ENCODE results near the gene VSIG2.
A peak's percentile ranks its signal among the peaks of the same experiment; 100 is the strongest.

VSIG2 gene

DNA sequence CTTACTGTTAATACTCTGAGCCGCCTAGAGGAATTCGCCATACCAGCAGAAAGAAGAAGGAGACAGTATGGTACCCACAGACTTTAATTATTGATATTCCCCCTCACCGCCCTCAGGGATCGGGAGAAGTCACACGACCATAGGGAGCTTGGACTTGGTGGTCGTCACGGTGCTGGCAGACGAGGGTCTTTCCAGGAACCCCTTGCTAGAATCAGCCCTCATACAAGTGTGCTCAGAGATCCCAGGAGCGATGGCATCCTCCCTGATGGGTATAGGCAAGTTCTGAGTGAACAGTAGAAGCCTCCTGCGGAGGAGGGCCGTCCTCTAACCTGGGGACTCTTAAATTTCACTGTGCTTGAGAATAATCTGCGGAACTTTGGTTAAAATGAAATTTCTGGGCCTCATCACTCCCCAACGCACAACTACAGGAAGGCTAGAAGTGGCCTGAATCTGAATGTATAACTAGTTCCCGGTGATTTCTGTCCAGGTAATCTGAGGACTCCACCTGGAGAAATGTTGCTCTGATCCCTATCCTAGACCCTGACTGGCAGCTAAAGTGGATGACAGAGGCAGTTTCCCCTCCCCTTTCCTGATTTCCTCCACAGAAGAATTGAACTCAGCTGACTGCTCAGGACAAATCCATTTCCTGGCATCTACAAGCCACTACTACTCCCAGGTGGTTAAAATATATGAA, 4.5 kb downstream of the VSIG2 start:
- no peak for DNase-seq

GRCh38 chr11:124746621-124747243, 5.3 kb downstream of the VSIG2 start:
- DNase-seq = peak; percentile 79

GRCh38 chr11:124745835-124746620, 6.0 kb downstream of the VSIG2 start:
- DNase-seq = peak; percentile 25

GRCh38 chr11:124745270-124745834, 6.7 kb downstream of the VSIG2 start:
- DNase-seq = no peak

- DNase-seq = no peak
These were observed 9.0 kb downstream of the VSIG2 start for GRCh38 chr11:124743050-124743449.

GRCh38 chr11:124742555-124742954, 9.5 kb downstream of the VSIG2 start:
- no peak for DNase-seq

DNA sequence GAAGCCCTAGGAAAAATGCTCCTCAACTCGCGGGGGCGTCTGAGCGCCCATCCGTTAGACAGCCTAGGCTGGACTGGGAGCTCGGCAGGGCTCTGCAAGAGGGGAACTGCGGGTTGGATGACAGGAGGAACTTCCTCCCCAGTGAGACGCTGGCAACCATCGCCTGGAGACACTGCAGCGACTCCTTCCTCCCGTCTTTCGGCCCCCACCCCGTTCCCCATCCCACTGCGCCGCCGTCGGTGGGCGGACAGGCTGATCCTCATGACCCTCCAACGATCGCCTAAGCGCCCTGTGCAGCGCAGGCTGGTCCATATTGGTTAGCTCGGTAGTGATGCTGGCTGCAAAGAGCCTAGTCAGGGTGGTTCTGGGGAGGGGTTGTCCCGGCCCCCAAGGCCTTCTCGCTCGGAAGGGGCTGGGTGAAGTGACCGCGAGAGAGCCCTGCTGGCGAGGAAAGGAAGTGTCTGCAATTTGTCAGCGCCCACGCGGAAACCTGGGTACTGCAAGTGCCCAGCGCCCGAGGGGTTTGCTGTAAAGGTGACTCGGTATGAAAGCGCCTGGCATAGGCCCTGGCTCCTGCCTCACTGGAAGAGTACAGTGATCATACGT, 11.7 kb downstream of the VSIG2 start:
- peak; percentile 61 for DNase-seq

DNA sequence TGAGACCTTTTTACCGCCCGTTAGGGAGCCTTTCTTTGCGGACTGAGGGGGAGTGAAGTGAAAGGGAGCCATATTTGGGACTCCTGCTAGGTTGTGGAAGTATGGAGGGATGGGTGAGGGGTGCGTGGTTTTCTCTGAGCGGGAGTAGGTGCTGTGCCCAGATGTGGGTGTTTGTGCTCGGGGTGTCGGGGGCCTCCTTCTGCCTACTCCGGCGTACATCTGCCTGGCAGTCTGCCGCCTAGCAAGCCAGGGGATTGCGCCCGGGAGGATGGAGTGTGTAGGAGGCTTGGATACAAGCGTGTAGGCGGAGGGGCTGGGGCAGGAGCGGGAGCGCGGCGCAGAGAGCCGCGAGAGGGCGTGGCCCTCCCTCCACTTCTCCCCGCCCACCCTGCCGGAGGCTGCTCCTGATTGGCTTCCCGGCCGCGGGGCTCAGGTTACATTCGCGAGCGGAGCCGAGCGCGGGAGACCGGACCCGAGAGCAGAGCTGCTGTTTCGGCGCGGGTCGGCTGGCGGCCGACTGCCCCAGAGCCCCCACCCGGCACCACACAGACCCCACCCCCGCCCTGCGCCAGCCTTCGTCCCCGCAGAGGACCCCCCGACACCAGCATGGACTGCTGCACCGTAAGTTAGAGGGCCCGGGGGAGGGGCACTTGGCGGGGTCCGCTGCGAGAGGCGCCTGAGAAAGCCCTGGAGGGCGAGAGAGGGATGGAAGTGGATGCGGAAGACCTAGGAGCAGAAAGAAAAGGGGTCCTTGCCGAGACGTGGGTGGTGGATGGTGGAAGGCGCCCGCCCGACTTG, 12.4 kb downstream of the VSIG2 start, which contains the start of gene NRGN:
TSS of gene NRGN (plus strand) at position 464 of the 798 bp plus-strand sequence. CDS start at position 607, 143 bp downstream.
- peak; percentile 81 for DNase-seq

DNA sequence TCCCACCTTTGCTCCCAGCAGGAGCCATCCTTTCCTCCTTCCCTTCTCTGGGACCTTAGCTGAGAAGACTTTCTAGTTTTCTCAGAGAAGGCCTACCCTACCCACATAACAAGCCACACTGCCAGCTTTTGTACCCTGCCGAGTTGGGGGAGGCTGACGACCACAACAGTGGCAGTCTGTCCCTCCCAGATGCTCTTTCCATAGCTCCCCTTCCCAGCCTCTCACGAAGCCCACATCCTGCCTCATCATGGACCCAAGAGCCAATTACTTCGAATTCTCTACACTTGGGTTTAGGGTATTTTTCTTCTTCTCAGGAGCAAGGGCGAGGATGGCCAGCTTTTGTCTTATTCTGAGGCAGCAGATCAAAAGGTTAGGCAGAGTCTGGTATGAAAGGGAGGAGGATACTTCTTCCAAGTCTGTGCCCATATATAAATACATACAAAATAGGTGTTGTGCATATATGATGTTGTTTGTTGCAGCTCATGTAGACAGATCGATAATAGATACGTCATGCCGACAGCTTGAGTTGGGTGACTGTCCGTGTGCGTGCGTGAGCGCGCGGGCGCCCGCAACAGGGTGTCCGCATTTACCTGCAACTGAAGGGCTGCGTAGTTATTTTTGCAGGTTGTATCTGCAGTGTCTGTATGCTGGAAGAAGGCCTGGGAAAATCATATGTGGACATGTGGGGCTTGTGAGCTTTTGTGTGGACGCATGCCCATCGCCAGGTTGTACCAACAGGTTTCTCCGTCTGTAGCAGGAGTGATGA, 13.2 kb downstream of the VSIG2 start:
- no peak for DNase-seq

DNA sequence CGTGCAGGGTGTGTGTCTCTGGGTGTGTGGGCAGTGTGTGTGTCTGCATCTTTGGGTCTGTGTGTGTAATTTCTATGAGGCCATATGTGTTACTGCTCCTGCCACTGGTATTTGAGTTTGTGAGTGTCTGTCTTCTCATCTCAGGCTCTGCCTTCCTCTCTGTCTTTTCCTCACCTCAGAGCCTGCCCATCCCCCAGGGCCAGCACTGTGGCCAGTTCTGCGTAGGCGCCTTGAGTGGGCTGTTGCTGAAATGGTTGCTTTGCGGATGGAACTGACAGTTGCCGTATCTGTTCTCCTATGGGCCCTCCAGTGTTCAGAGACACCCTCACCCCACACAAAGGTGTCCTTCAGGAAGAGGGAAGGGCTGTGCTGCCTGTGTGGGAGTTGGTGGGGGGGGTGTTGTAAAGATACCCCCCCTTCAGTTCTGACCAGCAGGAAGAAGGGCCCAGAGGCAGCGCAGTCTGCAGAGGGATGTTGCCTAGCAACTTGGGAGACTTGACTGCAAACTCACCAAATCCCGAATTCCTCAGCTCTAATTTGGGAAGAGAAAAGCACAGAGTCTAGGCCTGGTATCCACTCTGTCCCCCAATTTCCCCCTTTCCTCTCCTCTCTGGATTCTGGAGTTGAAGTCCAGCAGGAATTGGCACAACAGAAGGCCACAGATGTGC, 14.3 kb downstream of the VSIG2 start:
- no peak for DNase-seq

DNA sequence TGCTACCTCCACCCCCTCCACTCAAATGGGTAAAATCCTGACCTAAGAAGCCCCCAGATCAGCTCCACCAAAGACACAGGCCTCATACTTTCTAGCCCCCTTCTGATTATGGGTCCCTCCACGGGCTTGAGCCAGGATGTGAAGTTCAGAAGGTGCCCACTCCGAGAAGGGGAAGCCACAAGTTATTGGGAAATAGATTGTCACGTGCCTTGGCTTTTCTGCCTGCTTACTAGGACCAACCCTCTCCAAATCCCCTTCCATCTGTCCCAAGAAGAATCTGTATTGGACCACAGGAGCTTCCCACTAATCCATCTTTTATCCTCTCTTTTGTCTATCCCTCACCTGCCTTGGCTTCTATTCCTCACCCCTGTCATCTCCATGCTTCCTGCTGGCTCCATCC, 15.3 kb downstream of the VSIG2 start:
- no peak for DNase-seq

DNA sequence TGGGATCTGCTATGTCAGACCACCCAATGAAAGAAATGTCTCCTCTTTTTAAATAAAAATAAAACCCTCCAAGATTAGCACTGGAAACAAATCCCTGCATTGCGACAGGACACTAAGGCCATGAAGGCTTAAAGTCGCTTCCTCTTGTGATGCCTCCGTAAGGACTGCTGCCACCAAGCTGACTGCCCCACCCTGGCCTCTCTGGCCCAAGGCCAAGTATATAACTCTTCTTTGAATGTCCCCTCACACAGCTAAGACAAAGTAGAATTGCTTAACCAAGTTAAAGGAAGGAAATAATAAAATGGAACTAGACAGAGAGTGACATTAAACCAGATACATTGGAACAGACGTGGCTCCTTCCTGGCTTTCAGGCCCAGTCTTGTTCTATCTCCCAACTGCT, 19.8 kb downstream of the VSIG2 start:
- peak; percentile 44 for DNase-seq

DNA sequence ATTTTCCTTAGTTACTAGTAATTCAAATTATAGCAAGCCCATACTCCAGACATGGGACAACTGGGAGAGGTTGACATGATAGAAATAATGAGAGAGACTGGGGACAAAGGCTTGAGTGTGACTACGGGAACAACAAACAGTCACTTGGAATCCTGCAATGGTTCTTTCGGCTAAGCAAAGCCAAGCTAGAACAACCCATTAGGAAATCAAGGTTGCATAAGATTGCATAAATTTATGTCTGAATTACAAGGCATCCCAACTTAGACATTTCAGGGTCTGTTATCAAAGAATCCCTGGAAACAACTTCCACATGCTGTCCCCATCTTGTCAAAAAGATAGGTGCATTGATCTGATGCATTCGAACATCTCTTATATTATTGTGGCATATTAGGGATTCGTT, 22.5 kb downstream of the VSIG2 start:
- DNase-seq = no peak

DNA sequence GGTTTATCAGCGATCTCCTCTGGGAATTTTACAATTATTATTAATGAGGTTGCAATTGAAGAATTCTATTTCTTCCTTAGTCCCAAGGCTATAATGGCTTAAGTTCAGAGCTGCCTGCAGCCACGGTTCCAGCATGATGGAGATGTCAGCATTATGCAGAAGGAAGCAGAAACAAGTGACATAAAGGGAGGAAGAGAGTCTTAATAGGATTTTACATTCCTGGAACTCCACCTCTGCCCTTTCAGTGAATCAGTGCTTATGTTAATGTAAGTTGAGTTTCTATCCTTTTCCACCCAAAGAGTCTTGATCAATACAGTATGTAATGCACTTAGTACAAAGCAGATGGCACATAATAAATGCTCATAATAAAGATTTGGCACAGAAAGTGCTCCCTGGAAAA, 23.9 kb downstream of the VSIG2 start:
- no peak for DNase-seq

- no peak for DNase-seq
These were observed 24.6 kb downstream of the VSIG2 start for GRCh38 chr11:124727474-124727873.

GRCh38 chr11:124725719-124726105, 26.3 kb downstream of the VSIG2 start:
- no peak for DNase-seq

- DNase-seq = no peak
These were observed 26.9 kb downstream of the VSIG2 start for GRCh38 chr11:124724979-124725718.

DNA sequence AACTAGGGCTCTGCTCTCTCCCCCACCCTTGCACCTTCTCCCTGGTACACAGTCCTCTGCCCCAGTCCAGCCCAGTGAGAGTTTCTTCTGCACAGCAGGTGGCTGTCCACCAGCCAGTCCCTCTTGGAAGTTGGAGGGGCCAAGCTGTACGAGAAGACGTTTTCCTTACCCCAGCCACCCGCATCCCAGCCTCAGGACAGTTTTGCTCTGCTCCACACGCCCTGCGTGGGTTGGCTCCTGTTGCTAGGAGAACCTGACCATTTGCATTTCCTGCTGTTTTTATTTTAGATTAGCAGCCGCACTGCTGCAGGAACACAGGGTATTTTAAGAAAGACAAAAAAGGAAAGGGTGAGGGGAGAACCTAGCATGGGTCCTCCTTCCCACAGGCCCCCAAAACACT, 29.9 kb downstream of the VSIG2 start:
- no peak for DNase-seq

GRCh38 chr11:124719534-124719933, 32.5 kb downstream of the VSIG2 start:
- DNase-seq = no peak

DNA sequence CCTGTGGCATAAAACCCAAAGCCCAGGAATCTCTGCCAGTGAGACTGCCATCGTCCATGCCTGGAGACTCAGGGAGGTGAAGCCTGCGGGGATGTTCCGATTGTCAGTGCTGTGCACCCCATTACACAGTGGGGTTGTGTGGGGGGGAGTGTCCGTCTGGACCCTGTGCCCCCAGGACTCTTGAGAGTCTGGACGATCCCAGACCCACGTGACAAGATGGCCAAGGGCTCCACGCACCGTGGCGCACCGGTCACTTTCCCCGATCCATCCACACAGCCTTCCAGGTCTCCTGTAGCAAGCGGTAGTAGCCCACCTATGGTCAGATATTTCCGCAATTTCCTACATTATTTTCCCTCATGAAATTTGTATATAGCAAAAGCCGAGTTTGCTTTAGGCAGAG, 33.3 kb downstream of the VSIG2 start:
- no peak for DNase-seq
